A673 (cell line): ENCODE measurements around the gene ABCB4.

Experiments
- EZH2 ChIP-seq: fragments of 200-600 bp; sonication (generic); IDR thresholded peaks from 2 replicates; pipeline ENCODE4 v1.6.1; 2017; ENCODE audit warnings: borderline replicate concordance, low read depth, mild to moderate bottlenecking, mixed read lengths, antibody characterized with exemption, low read length; ENCODE audit not compliant: poor library complexity, severe bottlenecking
- TF ChIP-seq, protein P1 (sequence below): fragments of 300-800, 200-600 bp; sonication (generic); conservative IDR thresholded peaks from 2 replicates; pipeline ENCODE4 v1.5.1; 2017; ENCODE audit warnings: low read depth, mild to moderate bottlenecking, antibody characterized with exemption, low read length, moderate library complexity, mixed read lengths

DNA sequence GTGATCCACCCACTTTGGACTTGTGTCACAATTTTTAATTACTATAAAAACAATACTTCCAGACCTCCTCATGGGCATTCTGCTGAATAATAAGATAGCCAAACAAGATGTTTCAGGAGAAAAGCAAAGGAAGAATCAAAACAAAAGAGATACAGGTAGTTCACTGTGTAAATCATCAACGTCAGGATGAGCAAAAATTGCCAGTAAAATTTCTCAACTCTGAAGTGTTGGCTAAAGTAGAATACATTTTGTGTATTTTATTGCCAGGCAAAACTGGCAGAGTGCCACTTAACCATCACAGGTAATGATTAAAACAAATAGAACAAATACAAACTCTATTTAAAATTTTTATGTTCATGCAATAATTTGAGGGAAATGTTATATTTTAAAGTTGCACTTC, 24.8 kb downstream of the ABCB4 start:
- TF ChIP-seq, protein P1, sequence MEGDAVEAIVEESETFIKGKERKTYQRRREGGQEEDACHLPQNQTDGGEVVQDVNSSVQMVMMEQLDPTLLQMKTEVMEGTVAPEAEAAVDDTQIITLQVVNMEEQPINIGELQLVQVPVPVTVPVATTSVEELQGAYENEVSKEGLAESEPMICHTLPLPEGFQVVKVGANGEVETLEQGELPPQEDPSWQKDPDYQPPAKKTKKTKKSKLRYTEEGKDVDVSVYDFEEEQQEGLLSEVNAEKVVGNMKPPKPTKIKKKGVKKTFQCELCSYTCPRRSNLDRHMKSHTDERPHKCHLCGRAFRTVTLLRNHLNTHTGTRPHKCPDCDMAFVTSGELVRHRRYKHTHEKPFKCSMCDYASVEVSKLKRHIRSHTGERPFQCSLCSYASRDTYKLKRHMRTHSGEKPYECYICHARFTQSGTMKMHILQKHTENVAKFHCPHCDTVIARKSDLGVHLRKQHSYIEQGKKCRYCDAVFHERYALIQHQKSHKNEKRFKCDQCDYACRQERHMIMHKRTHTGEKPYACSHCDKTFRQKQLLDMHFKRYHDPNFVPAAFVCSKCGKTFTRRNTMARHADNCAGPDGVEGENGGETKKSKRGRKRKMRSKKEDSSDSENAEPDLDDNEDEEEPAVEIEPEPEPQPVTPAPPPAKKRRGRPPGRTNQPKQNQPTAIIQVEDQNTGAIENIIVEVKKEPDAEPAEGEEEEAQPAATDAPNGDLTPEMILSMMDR = no peak
- TF ChIP-seq EZH2 = no peak
